ENCODE results near the gene ASB16. TPM values are rescaled to one million over a fixed set of nuclear protein-coding genes. Genes with fewer than 3 reads are reported as not detected.

ASB16 gene
- total and polyA plus RNA-seq, 9 of the 15 experiments (the other 6 are each of a cell fraction or from before 2014, with no cell fraction given): 0.03 to 0.07 TPM; not detected in 7

GRCh38 chr17:44219616-44220212, 49.2 kb downstream of the ASB16 start, which contains the start of gene UBTF (continued):
- TF ChIP-seq CHD4 (IDR thresholded peaks at IDR 0.05; ENCODE audit: insufficient read depth, insufficient replicate concordance, low read depth, low read length, poor library complexity, severe bottlenecking) (no peak), TAF1 (IDR thresholded peaks at IDR 0.05; ENCODE audit: control insufficient read depth, extremely low read depth, insufficient read depth, low read length, severe bottlenecking) (peak; percentile 30), ELF4 (CRISPR knock-in tag; IDR thresholded peaks at IDR 0.05) (no peak), TBL1XR1 (IDR thresholded peaks at IDR 0.05; ENCODE audit: low read length in 2 of 2) (no peak), ZNF347 (CRISPR knock-in tag; IDR thresholded peaks at IDR 0.05; ENCODE audit: low read depth) (no peak), ZBTB17 (CRISPR knock-in tag; IDR thresholded peaks at IDR 0.05) (no peak), CLOCK (CRISPR knock-in tag; IDR thresholded peaks at IDR 0.05; ENCODE audit: borderline replicate concordance) (no peak), VEZF1 (CRISPR knock-in tag; IDR thresholded peaks at IDR 0.05) (peak; percentile 86), KHSRP (IDR thresholded peaks at IDR 0.05) (no peak), SRSF7 (optimal IDR thresholded peaks at IDR 0.05; ENCODE audit: low read depth, low read length) (no peak), ZNF778 (CRISPR knock-in tag; IDR thresholded peaks at IDR 0.05) (no peak), ZNF655 (CRISPR knock-in tag; IDR thresholded peaks at IDR 0.05) (no peak), ZNF184 (CRISPR knock-in tag; IDR thresholded peaks at IDR 0.05) (no peak), PCBP1 (IDR thresholded peaks at IDR 0.05; ENCODE audit: low read depth, low read length, poor library complexity, severe bottlenecking) (peak; percentile 87), MED1 (CRISPR knock-in tag; IDR thresholded peaks at IDR 0.05; ENCODE audit: borderline replicate concordance) (no peak), BMI1 (IDR thresholded peaks at IDR 0.05; ENCODE audit: low read length) (no peak), PHF21A (IDR thresholded peaks at IDR 0.05; ENCODE audit: borderline replicate concordance, low read depth) (no peak), ZNF785 (CRISPR knock-in tag; IDR thresholded peaks at IDR 0.05) (no peak), STAT5B (CRISPR knock-in tag; IDR thresholded peaks at IDR 0.05) (no peak), FUS (optimal IDR thresholded peaks at IDR 0.05; ENCODE audit: low read depth, low read length) (no peak)
- TF ChIP-seq, protein P1, sequence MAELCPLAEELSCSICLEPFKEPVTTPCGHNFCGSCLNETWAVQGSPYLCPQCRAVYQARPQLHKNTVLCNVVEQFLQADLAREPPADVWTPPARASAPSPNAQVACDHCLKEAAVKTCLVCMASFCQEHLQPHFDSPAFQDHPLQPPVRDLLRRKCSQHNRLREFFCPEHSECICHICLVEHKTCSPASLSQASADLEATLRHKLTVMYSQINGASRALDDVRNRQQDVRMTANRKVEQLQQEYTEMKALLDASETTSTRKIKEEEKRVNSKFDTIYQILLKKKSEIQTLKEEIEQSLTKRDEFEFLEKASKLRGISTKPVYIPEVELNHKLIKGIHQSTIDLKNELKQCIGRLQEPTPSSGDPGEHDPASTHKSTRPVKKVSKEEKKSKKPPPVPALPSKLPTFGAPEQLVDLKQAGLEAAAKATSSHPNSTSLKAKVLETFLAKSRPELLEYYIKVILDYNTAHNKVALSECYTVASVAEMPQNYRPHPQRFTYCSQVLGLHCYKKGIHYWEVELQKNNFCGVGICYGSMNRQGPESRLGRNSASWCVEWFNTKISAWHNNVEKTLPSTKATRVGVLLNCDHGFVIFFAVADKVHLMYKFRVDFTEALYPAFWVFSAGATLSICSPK (IDR thresholded peaks at IDR 0.05; ENCODE audit: borderline replicate concordance): no peak
